ENCODE data around the gene PITPNC1.

- TF ChIP-seq CTCF (IDR thresholded peaks at IDR 0.05; ENCODE audit: low read length): no peak
- TF ChIP-seq EZH2 (optimal IDR thresholded peaks at IDR 0.05; ENCODE audit: low read depth, low read length): no peak
These were observed 205.6 kb downstream of the PITPNC1 start for GRCh38 chr17:67582673-67583081.
